NCI-H524 treated with DMSO at 0.1 percent for 48 hours (cell line): ENCODE measurements around the gene MED8.
A peak's percentile ranks its signal among the peaks of the same experiment; 100 is the strongest.

ENCODE experiments used
- DNase-seq: peaks from one replicate; lab custom pipeline; 2025; lab: John Stamatoyannopoulos, UW

The MED8 gene

GRCh38 chr1:43389326-43390313 is at the start of gene MED8, which contains the start of gene SZT2:
TSS of gene MED8 (minus strand) at chr1:43389800. CDS start at chr1:43389764, 36 bp downstream.
TSS of gene SZT2 (plus strand) at chr1:43389899. CDS start at chr1:43389969, 70 bp downstream.
- peak; percentile 68 for DNase-seq

GRCh38 chr1:43438953-43439581 is 49.5 kb upstream of the MED8 start:
- DNase-seq = no peak

- no peak for DNase-seq
Observed at GRCh38 chr1:43438576-43438952, 49.0 kb upstream of the MED8 start.

- no peak for DNase-seq
Observed at GRCh38 chr1:43438006-43438405, 48.4 kb upstream of the MED8 start.

- no peak for DNase-seq
Observed at GRCh38 chr1:43437031-43437973, 47.7 kb upstream of the MED8 start.

GRCh38 chr1:43436371-43436770 is 46.8 kb upstream of the MED8 start:
- no peak for DNase-seq

GRCh38 chr1:43435146-43436145 is 45.8 kb upstream of the MED8 start:
- no peak for DNase-seq

GRCh38 chr1:43434256-43434655 is 44.7 kb upstream of the MED8 start:
- no peak for DNase-seq

GRCh38 chr1:43432907-43433306 is 43.3 kb upstream of the MED8 start:
- no peak for DNase-seq

GRCh38 chr1:43432171-43432860 is 42.7 kb upstream of the MED8 start:
- no peak for DNase-seq

- no peak for DNase-seq
Observed at GRCh38 chr1:43431676-43432075, 42.1 kb upstream of the MED8 start.

GRCh38 chr1:43430831-43431230 is 41.2 kb upstream of the MED8 start:
- DNase-seq = no peak

GRCh38 chr1:43427941-43428340 is 38.3 kb upstream of the MED8 start:
- DNase-seq = no peak

- no peak for DNase-seq
Observed at GRCh38 chr1:43427524-43427923, 37.9 kb upstream of the MED8 start.

- no peak for DNase-seq
Observed at GRCh38 chr1:43426221-43426620, 36.6 kb upstream of the MED8 start.

GRCh38 chr1:43425045-43425444 is 35.4 kb upstream of the MED8 start:
- DNase-seq = no peak

GRCh38 chr1:43423672-43424550 is 34.3 kb upstream of the MED8 start:
- no peak for DNase-seq

GRCh38 chr1:43422995-43423671 is 33.5 kb upstream of the MED8 start:
- DNase-seq = no peak
